Lower leg skin (tissue), 3 donors: ENCODE data around the gene IZUMO1.
"Not testable (repeated sequence)": the region's sequence is repeated elsewhere in the genome, so short reads cannot be mapped to it uniquely, and the experiment has no call there.

Source experiments
- CTCF ChIP-seq, 3 donors: fragments of 450-650 bp; IDR thresholded peaks; one replicate each; pipeline ENCODE4 v1.5.1; 2016; ENCODE audit warnings: antibody characterized with exemption in 3 of 3, mild to moderate bottlenecking in 3 of 3, moderate library complexity in 2 of 3
- POLR2A ChIP-seq, 2 donors: fragments of 450-650 bp; IDR thresholded peaks; one replicate each; pipeline ENCODE4 v1.6.1; 2016 to 2017; ENCODE audit warnings: antibody characterized with exemption in 2 of 2, mild to moderate bottlenecking in 1 of 2, moderate library complexity in 1 of 2

GRCh38 chr19:48693629-48694028 lies 53.1 kb downstream of the IZUMO1 start:
- not testable (repeated sequence) for TF ChIP-seq CTCF, POLR2A (IDR thresholded peaks at IDR 0.05)
